ENCODE data around the gene MYOM3.
"Not testable (repeated sequence)": the region's sequence is repeated elsewhere in the genome, so short reads cannot be mapped to it uniquely, and the experiment has no call there.

MYOM3 gene

DNA sequence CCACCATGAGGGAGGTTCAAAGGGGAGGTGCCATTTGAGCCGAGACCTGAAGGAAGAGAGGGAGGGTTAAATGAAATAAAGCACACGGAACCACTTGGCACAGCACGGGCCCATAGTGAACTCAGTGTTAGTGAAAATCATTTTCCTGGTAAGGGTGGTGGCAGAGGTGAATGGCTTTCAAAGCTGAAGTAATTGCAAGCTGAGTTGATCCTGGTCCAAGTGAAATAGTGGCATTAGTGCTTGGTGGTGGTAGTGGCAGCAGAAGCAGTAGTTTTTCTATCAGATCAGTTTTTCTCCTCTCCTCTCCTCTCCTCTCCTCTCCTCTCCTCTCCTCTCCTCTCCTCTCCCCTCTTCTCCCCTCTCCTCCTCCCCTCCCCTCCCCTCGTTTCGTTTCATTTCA lies 101.3 kb downstream of the MYOM3 start:
- Mint-ChIP-seq H3K9me3 (peaks cover 4% of the 10 kb centered on the region), H3K4me3 (no peak overlapping the region), H3K27ac (no peak overlapping the region), H3K36me3 (ENCODE audit: low read depth) (no peaks in the 10 kb centered on the region), H3K4me1 (peaks cover 78% of the 10 kb centered on the region), H3K27me3 (ENCODE audit: low read depth, poor library complexity) (peaks cover 3% of the 10 kb centered on the region)
- TF ChIP-seq, protein P1, sequence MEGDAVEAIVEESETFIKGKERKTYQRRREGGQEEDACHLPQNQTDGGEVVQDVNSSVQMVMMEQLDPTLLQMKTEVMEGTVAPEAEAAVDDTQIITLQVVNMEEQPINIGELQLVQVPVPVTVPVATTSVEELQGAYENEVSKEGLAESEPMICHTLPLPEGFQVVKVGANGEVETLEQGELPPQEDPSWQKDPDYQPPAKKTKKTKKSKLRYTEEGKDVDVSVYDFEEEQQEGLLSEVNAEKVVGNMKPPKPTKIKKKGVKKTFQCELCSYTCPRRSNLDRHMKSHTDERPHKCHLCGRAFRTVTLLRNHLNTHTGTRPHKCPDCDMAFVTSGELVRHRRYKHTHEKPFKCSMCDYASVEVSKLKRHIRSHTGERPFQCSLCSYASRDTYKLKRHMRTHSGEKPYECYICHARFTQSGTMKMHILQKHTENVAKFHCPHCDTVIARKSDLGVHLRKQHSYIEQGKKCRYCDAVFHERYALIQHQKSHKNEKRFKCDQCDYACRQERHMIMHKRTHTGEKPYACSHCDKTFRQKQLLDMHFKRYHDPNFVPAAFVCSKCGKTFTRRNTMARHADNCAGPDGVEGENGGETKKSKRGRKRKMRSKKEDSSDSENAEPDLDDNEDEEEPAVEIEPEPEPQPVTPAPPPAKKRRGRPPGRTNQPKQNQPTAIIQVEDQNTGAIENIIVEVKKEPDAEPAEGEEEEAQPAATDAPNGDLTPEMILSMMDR (IDR thresholded peaks at IDR 0.05) = no peak
- no peak for DNase-seq

DNA sequence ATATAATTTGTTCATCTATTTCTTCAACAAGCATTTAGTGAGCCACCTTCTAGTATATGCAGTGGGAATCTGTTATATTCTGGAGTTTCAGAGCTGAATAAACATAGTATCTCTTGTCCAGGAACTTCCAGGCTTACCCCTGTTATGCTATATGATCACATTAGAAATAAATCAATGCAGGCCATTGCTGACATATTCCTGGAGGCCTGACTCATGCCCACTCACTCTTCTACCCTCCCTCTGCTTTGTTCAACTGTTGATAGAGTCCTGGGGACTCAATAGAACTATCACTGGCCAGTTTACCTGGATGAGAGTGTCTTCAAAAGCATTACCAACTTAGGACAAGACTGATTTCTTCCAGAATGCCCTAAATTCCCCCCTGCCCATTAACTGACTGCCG lies 102.5 kb downstream of the MYOM3 start:
- H3K4me3 Mint-ChIP-seq = peak overlapping the region; percentile 19
- peaks cover 3% of the 10 kb centered on the region for H3K27me3 Mint-ChIP-seq (ENCODE audit: low read depth, poor library complexity)
- TF ChIP-seq, protein P1 (IDR thresholded peaks at IDR 0.05) = no peak
- peaks cover 4% of the 10 kb centered on the region for H3K9me3 Mint-ChIP-seq
- peak overlapping the region; percentile 90 for H3K27ac Mint-ChIP-seq
- no peak for DNase-seq
- H3K36me3 Mint-ChIP-seq (ENCODE audit: low read depth) = no peaks in the 10 kb centered on the region
- peaks cover 66% of the 10 kb centered on the region for H3K4me1 Mint-ChIP-seq

DNA sequence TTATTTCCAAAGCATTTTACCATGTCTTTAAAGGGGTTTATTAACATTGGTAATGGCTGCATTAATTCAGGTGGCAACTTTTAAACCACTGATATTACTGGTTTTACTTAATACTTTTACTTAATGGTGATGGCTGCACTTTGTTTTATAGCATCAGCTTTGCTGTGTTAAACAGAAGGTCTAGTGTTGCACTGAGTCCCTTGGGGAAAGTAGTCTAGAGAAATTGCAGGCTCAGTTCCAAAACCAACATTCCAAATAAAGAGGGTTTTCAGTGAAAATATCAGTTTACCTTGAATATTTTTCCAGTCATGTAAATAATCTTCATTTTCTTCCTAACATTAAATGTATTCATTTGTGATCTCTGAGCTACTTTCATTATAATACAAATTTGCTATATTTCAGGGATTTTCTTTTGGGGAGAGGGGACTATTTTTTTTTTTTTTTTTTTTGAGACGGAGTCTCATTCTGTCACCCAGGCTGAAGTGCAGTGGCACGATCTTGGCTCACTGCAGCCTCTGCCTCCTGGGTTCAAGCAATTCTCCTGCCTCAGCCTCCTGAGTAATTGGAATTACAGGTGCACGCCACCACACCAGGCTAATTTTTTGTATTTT lies 103.3 kb downstream of the MYOM3 start:
- not testable (repeated sequence) for H3K9me3 Mint-ChIP-seq; H3K27me3 Mint-ChIP-seq (ENCODE audit: low read depth, poor library complexity); DNase-seq; H3K36me3 Mint-ChIP-seq (ENCODE audit: low read depth)
- H3K4me3 Mint-ChIP-seq = peak overlapping the region; percentile 31
- H3K27ac Mint-ChIP-seq = peak overlapping the region; percentile 90
- H3K4me1 Mint-ChIP-seq = peaks cover 63% of the 10 kb centered on the region

DNA sequence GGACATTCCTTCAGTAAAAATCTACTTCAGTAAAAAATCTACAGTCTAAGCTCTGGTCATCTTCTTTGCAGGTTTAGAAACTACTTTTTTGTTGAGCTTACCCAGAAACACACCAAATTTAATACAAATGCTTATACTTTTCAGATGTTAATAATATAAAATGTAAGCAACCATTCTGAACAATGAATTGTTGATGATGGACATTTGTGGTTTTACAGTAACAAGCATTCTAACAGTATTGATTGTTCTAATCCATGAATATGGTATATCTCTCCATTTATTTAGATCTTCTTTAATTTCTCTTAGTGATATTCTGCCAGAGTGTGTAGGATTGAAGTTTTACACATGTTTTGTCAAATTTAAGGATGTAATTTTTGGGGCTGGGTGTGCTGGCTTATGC lies 104.9 kb downstream of the MYOM3 start:
- Mint-ChIP-seq H3K4me3 (no peak overlapping the region), H3K27ac (no peak overlapping the region), H3K36me3 (ENCODE audit: low read depth) (no peaks in the 10 kb centered on the region), H3K27me3 (ENCODE audit: low read depth, poor library complexity) (peaks cover 3% of the 10 kb centered on the region), H3K4me1 (peaks cover 72% of the 10 kb centered on the region), H3K9me3 (peaks cover 4% of the 10 kb centered on the region)
- TF ChIP-seq, protein P1 (IDR thresholded peaks at IDR 0.05) = no peak
- DNase-seq = no peak

Measured in nephron progenitor cell (in vitro differentiated cells).